ENCODE results near the gene OSMR. TPM values are rescaled to one million over a fixed set of nuclear protein-coding genes. Genes with fewer than 3 reads are reported as not detected.
"Not testable (repeated sequence)": the region's sequence is repeated elsewhere in the genome, so short reads cannot be mapped to it uniquely, and the experiment has no call there.

Gene OSMR
- total and polyA plus RNA-seq, 9 donors, result 16.6 to 87.1 (median 48.9) TPM

- TF ChIP-seq POLR2A (IDR thresholded peaks at IDR 0.05) (no peak), EP300 (IDR thresholded peaks at IDR 0.05) (no peak), CTCF (IDR thresholded peaks at IDR 0.05) (no peak)
- Histone ChIP-seq H3K36me3 (no peaks in the 10 kb centered on the region), H3K27ac (no peak overlapping the region), H3K27me3 (no peaks in the 10 kb centered on the region), H3K9me3 (no peaks in the 10 kb centered on the region), H3K4me3 (no peak overlapping the region), H3K4me1 (ENCODE audit: insufficient read depth) (no peaks in the 10 kb centered on the region)
- intact Hi-C loops (cut with DNase I), result no loop called here
- no peak for DNase-seq
- 79 to 82% (median 81%) methylated on average over 6 of the region's 6 CpGs for WGBS, 3 donors
These were observed 8.1 kb downstream of the OSMR start for GRCh38 chr5:38853753-38854470.

GRCh38 chr5:38854907-38855306 lies 9.1 kb downstream of the OSMR start:
- no peak for TF ChIP-seq EP300 (IDR thresholded peaks at IDR 0.05)
- TF ChIP-seq POLR2A (IDR thresholded peaks at IDR 0.05), result no peak
- TF ChIP-seq CTCF (IDR thresholded peaks at IDR 0.05), result no peak
- WGBS, 3 donors, result 85 to 90% (median 88%) methylated on average over 7 of the region's 7 CpGs
- Histone ChIP-seq H3K36me3 (no peaks in the 10 kb centered on the region), H3K4me1 (ENCODE audit: insufficient read depth) (no peaks in the 10 kb centered on the region), H3K27ac (no peak overlapping the region), H3K4me3 (no peak overlapping the region), H3K27me3 (no peaks in the 10 kb centered on the region), H3K9me3 (no peaks in the 10 kb centered on the region)
- intact Hi-C loops (cut with DNase I), result no loop called here
- DNase-seq, result no peak

- H3K4me3 ChIP-seq, result no peak overlapping the region
- intact Hi-C loops (cut with DNase I), result no loop called here
- no peaks in the 10 kb centered on the region for H3K36me3 ChIP-seq
- no peaks in the 10 kb centered on the region for H3K4me1 ChIP-seq (ENCODE audit: insufficient read depth)
- 95 to 97% (median 97%) methylated on average over 2 of the region's 2 CpGs for WGBS, 3 donors
- H3K27ac ChIP-seq, result no peak overlapping the region
- H3K27me3 ChIP-seq, result no peaks in the 10 kb centered on the region
- DNase-seq, result no peak
- H3K9me3 ChIP-seq, result no peaks in the 10 kb centered on the region
- TF ChIP-seq POLR2A (IDR thresholded peaks at IDR 0.05) (no peak), CTCF (IDR thresholded peaks at IDR 0.05) (no peak), EP300 (IDR thresholded peaks at IDR 0.05) (no peak)
These were observed 10.8 kb downstream of the OSMR start for GRCh38 chr5:38856660-38857059.

- 78 to 87% (median 81%) methylated on average over 3 of the region's 3 CpGs for WGBS, 3 donors
- Histone ChIP-seq H3K27me3 (no peaks in the 10 kb centered on the region), H3K36me3 (no peaks in the 10 kb centered on the region), H3K9me3 (no peaks in the 10 kb centered on the region), H3K4me1 (ENCODE audit: insufficient read depth) (no peaks in the 10 kb centered on the region), H3K4me3 (no peak overlapping the region), H3K27ac (no peak overlapping the region)
- intact Hi-C loops (cut with DNase I), result no loop called here
- DNase-seq, result no peak
- TF ChIP-seq POLR2A (IDR thresholded peaks at IDR 0.05), result no peak
- TF ChIP-seq EP300 (IDR thresholded peaks at IDR 0.05), result no peak
- no peak for TF ChIP-seq CTCF (IDR thresholded peaks at IDR 0.05)
These were observed 13.0 kb downstream of the OSMR start for GRCh38 chr5:38858839-38859238.

GRCh38 chr5:38861986-38862770 lies 16.4 kb downstream of the OSMR start:
- H3K27ac ChIP-seq; H3K36me3 ChIP-seq; intact Hi-C loops (cut with DNase I); H3K4me1 ChIP-seq (ENCODE audit: insufficient read depth); H3K4me3 ChIP-seq; H3K27me3 ChIP-seq; DNase-seq; H3K9me3 ChIP-seq: not testable (repeated sequence)
- WGBS, 3 donors, result 85 to 100% (median 97%) methylated on average over 1 to 40 of the region's 64 CpGs

Data from ovary (tissue), 9 donors.